K562 (cell line): Measurements from ENCODE around the gene MTHFR.

Experiments
- BMI1 ChIP-seq: fragments of 150-350 bp; IDR thresholded peaks from 2 replicates; pipeline ENCODE4 v1.6.1; 2014; ENCODE audit warnings: low read length
- CTCF ChIP-seq, 3 experiments: IDR thresholded peaks in 2 of 3; conservative IDR thresholded peaks in 1 of 3; 2 replicates each; pipeline ENCODE4 v1.5.1; 2011 to 2012; ENCODE audit warnings: low read length in 3 of 3, mild to moderate bottlenecking in 3 of 3, control low read depth in 2 of 3, improper control_type of control experiment in 1 of 3, inconsistent platforms in 1 of 3, low read depth in 1 of 3, mixed read lengths in 1 of 3, moderate library complexity in 1 of 3; ENCODE audit not compliant: insufficient read depth in 2 of 3
- FOS ChIP-seq: IDR thresholded peaks from 3 replicates; pipeline ENCODE4 v1.6.1; 2011; ENCODE audit not compliant: insufficient read length; ENCODE audit errors: extremely low read depth
- HBP1 ChIP-seq: fragments of 450-650 bp; formaldehyde crosslinking; IDR thresholded peaks from 2 replicates; pipeline ENCODE4 v1.4.0; 2022; ENCODE audit warnings: missing genetic modification characterization
- JUND ChIP-seq, 2 experiments: IDR thresholded peaks; 2 replicates in 1 of 2; 3 replicates in 1 of 2; pipeline ENCODE4 v1.6.1; 2011; ENCODE audit warnings: borderline replicate concordance in 2 of 2, low read depth in 2 of 2, low read length in 2 of 2, improper control_type of control experiment in 1 of 2, missing biosample characterization in 1 of 2, missing genetic modification characterization in 1 of 2, missing genetic modification reagents in 1 of 2
- NBN ChIP-seq: fragments of 450-650 bp; IDR thresholded peaks from 2 replicates; pipeline ENCODE4 v1.6.1; 2016; ENCODE audit warnings: low read depth, mild to moderate bottlenecking
- NFE2L1 ChIP-seq: fragments of 450-650 bp; IDR thresholded peaks from 2 replicates; pipeline ENCODE4 v1.6.1; 2016; ENCODE audit warnings: missing genetic modification characterization, low read depth, mild to moderate bottlenecking, missing compliant biosample characterization, moderate library complexity, borderline replicate concordance
- OTX1 ChIP-seq: fragments of 450-650 bp; formaldehyde crosslinking; IDR thresholded peaks from 2 replicates; pipeline ENCODE4 v1.4.0; 2022; ENCODE audit warnings: mild to moderate bottlenecking
- PKNOX1 ChIP-seq: fragments of 450-650 bp; IDR thresholded peaks from 2 replicates; pipeline ENCODE4 v1.6.1; 2016
- SIN3A ChIP-seq, 2 experiments: fragments of 150-350 bp in 1 of 2; IDR thresholded peaks; 2 replicates each; pipeline ENCODE4 v1.6.1; 2011 to 2016; ENCODE audit warnings: borderline replicate concordance in 2 of 2, low read depth in 2 of 2, low read length in 2 of 2, mild to moderate bottlenecking in 2 of 2, moderate library complexity in 2 of 2; ENCODE audit not compliant: control insufficient read depth in 1 of 2
- TAF7 ChIP-seq: fragments of 450-650 bp; IDR thresholded peaks from 2 replicates; pipeline ENCODE4 v1.6.1; 2016; ENCODE audit warnings: missing genetic modification characterization, missing compliant biosample characterization

GRCh38 chr1:11788549-11789053 is 17.2 kb downstream of the MTHFR start:
- TF ChIP-seq NBN = no peak
- TF ChIP-seq BMI1 = no peak
- no peak for TF ChIP-seq JUND (IDR thresholded peaks at IDR 0.05; ENCODE audit: borderline replicate concordance, low read depth, low read length)
- no peak for TF ChIP-seq JUND (tag; IDR thresholded peaks at IDR 0.05; ENCODE audit: borderline replicate concordance, low read depth, low read length)
- TF ChIP-seq OTX1 (CRISPR knock-in tag) = no peak
- no peak for TF ChIP-seq TAF7
- no peak for TF ChIP-seq PKNOX1
- no peak for TF ChIP-seq CTCF (IDR thresholded peaks at IDR 0.05 in 2 of 3, conservative IDR thresholded peaks at IDR 0.05 in 1 of 3; ENCODE audit: insufficient read depth in 2 of 3, low read depth in 1 of 3, low read length in 3 of 3)
- no peak for TF ChIP-seq FOS
- no peak for TF ChIP-seq SIN3A (IDR thresholded peaks at IDR 0.05; ENCODE audit: borderline replicate concordance in 2 of 2, control insufficient read depth in 1 of 2, low read depth in 2 of 2, low read length in 2 of 2)
- TF ChIP-seq HBP1 (CRISPR knock-in tag) = no peak
- no peak for TF ChIP-seq NFE2L1 (tag)
